Keratinocyte (primary cell): ENCODE measurements around the gene URGCP.

ENCODE experiments used
- EZH2 ChIP-seq: IDR thresholded peaks from one replicate; pipeline ENCODE4 v1.6.1; 2012; ENCODE audit warnings: inconsistent platforms, mild to moderate bottlenecking, low read length, moderate library complexity
- TF ChIP-seq, protein P1 (sequence below), 3 experiments: IDR thresholded peaks in 1 of 3; conservative IDR thresholded peaks in 1 of 3; optimal IDR thresholded peaks in 1 of 3; 2 replicates in 2 of 3; 3 replicates in 1 of 3; pipeline versions ENCODE3 to v1.5.1; 2011; ENCODE audit warnings: low read length in 3 of 3, mild to moderate bottlenecking in 3 of 3, moderate library complexity in 2 of 3, control low read depth in 1 of 3, inconsistent platforms in 1 of 3; ENCODE audit not compliant: insufficient read depth in 2 of 3; ENCODE audit errors: extremely low read depth in 1 of 3

DNA sequence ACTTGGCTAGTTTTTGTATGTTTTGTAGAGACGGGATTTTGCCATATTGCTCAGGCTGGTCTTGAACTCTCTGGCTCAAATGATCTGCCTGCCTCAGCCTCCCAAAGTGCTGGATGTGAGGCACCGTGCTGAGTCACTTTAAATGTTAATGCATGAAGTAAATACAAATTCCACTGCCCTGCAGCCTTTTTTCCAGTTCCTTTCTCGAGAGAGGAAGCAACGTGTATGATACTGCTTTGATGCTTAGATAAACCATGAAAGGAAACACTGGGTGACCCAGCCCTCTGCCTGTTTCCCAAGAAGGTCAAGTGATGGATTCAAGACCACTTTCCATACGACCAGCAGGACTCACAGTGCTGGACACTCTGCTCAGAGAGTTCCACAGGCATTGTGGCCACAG lies 25.8 kb downstream of the URGCP start:
- TF ChIP-seq, protein P1, sequence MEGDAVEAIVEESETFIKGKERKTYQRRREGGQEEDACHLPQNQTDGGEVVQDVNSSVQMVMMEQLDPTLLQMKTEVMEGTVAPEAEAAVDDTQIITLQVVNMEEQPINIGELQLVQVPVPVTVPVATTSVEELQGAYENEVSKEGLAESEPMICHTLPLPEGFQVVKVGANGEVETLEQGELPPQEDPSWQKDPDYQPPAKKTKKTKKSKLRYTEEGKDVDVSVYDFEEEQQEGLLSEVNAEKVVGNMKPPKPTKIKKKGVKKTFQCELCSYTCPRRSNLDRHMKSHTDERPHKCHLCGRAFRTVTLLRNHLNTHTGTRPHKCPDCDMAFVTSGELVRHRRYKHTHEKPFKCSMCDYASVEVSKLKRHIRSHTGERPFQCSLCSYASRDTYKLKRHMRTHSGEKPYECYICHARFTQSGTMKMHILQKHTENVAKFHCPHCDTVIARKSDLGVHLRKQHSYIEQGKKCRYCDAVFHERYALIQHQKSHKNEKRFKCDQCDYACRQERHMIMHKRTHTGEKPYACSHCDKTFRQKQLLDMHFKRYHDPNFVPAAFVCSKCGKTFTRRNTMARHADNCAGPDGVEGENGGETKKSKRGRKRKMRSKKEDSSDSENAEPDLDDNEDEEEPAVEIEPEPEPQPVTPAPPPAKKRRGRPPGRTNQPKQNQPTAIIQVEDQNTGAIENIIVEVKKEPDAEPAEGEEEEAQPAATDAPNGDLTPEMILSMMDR (optimal IDR thresholded peaks at IDR 0.05 in 1 of 3, IDR thresholded peaks at IDR 0.05 in 1 of 3, conservative IDR thresholded peaks at IDR 0.05 in 1 of 3; ENCODE audit: extremely low read depth in 1 of 3, insufficient read depth in 2 of 3, low read length in 3 of 3) = no peak
- TF ChIP-seq EZH2 = no peak
